Activated CD8-positive, alpha-beta T cell treated with anti-CD3 and anti-CD28 coated beads for 36 hours (primary cell): ENCODE results near the gene RIMBP2. TPM values are rescaled to one million over a fixed set of nuclear protein-coding genes. Genes with fewer than 3 reads are reported as not detected.

Experiments
- ATAC-seq: fragments of 200-7000 bp; cut with Tn5 transposase; one replicate; pipeline ENCODE4 v1.10.0; 2021; ENCODE audit warnings: mild to moderate bottlenecking, moderate library complexity
- CTCF ChIA-PET: fragments of 350-600 bp; sonication (Branson Sonifier 250); formaldehyde crosslinking; loops from one replicate; lab custom pipeline; 2021; ENCODE audit warnings: antibody characterized with exemption; lab: Charles Lee
- POLR2A ChIA-PET: fragments of 350-600 bp; sonication (Branson Sonifier 250); formaldehyde crosslinking; loops from one replicate; lab custom pipeline; 2021; ENCODE audit warnings: antibody characterized with exemption; lab: Charles Lee
- DNase-seq: peaks from one replicate; pipeline ENCODE4 v3.0.0-alpha.2; 2020
- H3K27ac Mint-ChIP-seq: one replicate; pipeline ENCODE4 v1.8.0; 2021; ENCODE audit warnings: mild to moderate bottlenecking, mixed read lengths
- H3K27me3 Mint-ChIP-seq: one replicate; pipeline ENCODE4 v1.8.0; 2021; ENCODE audit warnings: mixed read lengths
- H3K36me3 Mint-ChIP-seq: one replicate; pipeline ENCODE4 v1.8.0; 2021; ENCODE audit warnings: low read depth, mixed read lengths
- H3K4me1 Mint-ChIP-seq: one replicate; pipeline ENCODE4 v1.8.0; 2021; ENCODE audit warnings: low read depth, mixed read lengths
- H3K4me3 Mint-ChIP-seq: one replicate; pipeline ENCODE4 v1.8.0; 2021; ENCODE audit warnings: mild to moderate bottlenecking, moderate library complexity, mixed read lengths
- H3K9me3 Mint-ChIP-seq: one replicate; pipeline ENCODE4 v1.8.0; 2021; ENCODE audit warnings: mixed read lengths
- intact Hi-C: fragments of 100-400 bp; cut with micrococcal nuclease; formaldehyde crosslinking; loops from one replicate; pipeline ENCODE4 v1.10.0; 2022
- total RNA-seq, 2 experiments: library from RNA; stranded (reverse); gene quantifications; one replicate each; pipeline ENCODE4 v1.2.3, GENCODE V29; 2021
- TF ChIP-seq, protein P1 (sequence below): fragments of 200-600 bp; IDR thresholded peaks from one replicate; pipeline ENCODE4 v1.8.0; 2022; ENCODE audit warnings: antibody characterized with exemption, mild to moderate bottlenecking

RIMBP2 gene
- total RNA-seq, 2 experiments from 2014 or later = not detected

DNA sequence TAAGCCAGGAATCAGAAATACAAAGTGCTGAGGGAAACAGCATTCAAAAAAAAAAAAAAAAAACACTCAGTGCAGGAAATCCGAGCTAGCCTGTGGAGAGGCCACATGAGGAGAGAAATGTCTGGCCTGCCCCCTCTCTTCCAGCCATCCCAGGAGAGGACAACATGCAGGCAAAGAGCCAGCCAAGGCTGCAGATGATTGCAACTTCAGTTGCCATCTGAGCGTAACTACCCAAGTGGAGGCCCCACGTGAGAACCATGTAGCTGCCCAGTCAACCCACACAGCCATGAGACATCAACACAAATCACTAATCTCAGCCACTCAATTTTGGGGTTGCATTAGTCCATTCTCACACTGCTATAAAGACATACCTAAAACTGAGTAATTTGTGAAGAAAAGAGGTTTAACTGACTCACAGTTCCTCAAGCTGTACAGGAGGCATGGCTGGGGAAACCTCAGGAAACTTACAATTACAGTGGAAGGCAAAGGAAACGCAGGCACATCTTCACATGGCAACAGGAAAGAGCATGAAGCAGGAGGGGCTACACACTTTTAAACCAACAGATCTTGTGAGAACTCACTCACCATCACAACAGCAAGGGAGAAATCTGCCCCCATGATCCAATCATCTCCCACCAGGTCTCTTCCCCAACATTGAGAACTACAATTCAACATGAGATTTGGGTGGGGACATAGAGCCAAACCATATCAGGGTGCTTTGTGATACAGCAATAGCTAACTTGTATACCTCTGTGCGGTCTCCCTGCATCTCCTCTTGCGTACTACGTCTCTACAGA is 217.3 kb downstream of the RIMBP2 start:
- TF ChIP-seq, protein P1, sequence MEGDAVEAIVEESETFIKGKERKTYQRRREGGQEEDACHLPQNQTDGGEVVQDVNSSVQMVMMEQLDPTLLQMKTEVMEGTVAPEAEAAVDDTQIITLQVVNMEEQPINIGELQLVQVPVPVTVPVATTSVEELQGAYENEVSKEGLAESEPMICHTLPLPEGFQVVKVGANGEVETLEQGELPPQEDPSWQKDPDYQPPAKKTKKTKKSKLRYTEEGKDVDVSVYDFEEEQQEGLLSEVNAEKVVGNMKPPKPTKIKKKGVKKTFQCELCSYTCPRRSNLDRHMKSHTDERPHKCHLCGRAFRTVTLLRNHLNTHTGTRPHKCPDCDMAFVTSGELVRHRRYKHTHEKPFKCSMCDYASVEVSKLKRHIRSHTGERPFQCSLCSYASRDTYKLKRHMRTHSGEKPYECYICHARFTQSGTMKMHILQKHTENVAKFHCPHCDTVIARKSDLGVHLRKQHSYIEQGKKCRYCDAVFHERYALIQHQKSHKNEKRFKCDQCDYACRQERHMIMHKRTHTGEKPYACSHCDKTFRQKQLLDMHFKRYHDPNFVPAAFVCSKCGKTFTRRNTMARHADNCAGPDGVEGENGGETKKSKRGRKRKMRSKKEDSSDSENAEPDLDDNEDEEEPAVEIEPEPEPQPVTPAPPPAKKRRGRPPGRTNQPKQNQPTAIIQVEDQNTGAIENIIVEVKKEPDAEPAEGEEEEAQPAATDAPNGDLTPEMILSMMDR = no peak
- ATAC-seq (no peak), DNase-seq (no peak)
- H3K4me3 Mint-ChIP-seq = no peak overlapping the region
- POLR2A ChIA-PET = interaction anchor here (0.6 kb wide), 1 partner anchor 144 kb away, joined by 3 read pairs; no protein-coding TSS in a partner anchor
- H3K27ac Mint-ChIP-seq = no peak overlapping the region
- H3K36me3 Mint-ChIP-seq = no peaks in the 10 kb centered on the region
- H3K4me1 Mint-ChIP-seq = no peaks in the 10 kb centered on the region
- H3K27me3 Mint-ChIP-seq = no peaks in the 10 kb centered on the region
- intact Hi-C loops = no loop called here
- H3K9me3 Mint-ChIP-seq = no peaks in the 10 kb centered on the region
- CTCF ChIA-PET = no interaction called here

DNA sequence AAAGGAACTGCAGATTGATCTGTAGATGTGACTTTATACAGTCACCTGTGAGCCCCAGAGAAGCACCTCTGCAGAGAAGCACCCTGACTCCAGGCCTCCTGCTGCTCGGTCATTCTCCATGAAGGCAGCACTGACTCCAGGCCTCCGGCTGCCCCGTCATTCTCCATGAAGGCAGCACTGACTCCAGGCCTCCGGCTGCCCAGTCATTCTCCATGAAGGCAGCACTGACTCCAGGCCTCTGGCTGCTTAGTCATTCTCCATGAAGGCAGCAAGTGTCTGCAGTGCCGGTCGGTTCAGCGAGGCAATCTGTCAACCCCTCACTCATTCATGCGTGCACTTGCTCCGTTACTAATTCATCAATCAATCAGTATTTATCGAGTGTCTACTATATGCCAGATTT is 218.1 kb downstream of the RIMBP2 start:
- Mint-ChIP-seq H3K4me1 (no peaks in the 10 kb centered on the region), H3K4me3 (no peak overlapping the region), H3K27ac (no peak overlapping the region), H3K36me3 (no peaks in the 10 kb centered on the region), H3K27me3 (no peaks in the 10 kb centered on the region), H3K9me3 (no peaks in the 10 kb centered on the region)
- DNase-seq (no peak), ATAC-seq (no peak)
- intact Hi-C loops = no loop called here
- TF ChIP-seq, protein P1 = no peak
- ChIA-PET CTCF (no interaction called here), POLR2A (interaction anchor here (0.6 kb wide), 1 partner anchor 145 kb away, joined by 3 read pairs; no protein-coding TSS in a partner anchor)

DNA sequence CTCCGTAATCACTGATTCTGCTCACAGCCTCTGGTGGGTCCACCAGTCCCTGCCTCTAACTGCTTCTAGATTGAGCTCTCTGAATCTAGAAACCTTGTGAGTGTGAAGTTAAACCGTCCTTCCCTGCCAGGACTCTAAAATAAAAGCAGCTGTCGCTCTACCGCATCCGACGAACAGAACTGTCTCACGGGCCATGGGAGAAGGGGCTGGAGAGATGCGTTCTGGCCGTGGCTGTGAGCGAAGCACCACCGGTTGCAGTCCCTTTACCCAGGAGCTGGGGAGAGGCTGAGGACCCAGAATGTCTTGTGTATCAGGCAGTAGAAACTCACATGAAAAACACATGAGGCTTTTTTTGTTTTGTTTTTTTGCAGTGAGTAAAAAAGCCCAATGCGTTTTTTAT is 218.8 kb downstream of the RIMBP2 start:
- Mint-ChIP-seq H3K4me3 (no peak overlapping the region), H3K27ac (no peak overlapping the region), H3K27me3 (no peaks in the 10 kb centered on the region), H3K36me3 (no peaks in the 10 kb centered on the region), H3K9me3 (no peaks in the 10 kb centered on the region), H3K4me1 (no peaks in the 10 kb centered on the region)
- intact Hi-C loops = no loop called here
- POLR2A ChIA-PET = no interaction called here
- CTCF ChIA-PET = no interaction called here
- ATAC-seq (no peak), DNase-seq (no peak)
- TF ChIP-seq, protein P1 = no peak

DNA sequence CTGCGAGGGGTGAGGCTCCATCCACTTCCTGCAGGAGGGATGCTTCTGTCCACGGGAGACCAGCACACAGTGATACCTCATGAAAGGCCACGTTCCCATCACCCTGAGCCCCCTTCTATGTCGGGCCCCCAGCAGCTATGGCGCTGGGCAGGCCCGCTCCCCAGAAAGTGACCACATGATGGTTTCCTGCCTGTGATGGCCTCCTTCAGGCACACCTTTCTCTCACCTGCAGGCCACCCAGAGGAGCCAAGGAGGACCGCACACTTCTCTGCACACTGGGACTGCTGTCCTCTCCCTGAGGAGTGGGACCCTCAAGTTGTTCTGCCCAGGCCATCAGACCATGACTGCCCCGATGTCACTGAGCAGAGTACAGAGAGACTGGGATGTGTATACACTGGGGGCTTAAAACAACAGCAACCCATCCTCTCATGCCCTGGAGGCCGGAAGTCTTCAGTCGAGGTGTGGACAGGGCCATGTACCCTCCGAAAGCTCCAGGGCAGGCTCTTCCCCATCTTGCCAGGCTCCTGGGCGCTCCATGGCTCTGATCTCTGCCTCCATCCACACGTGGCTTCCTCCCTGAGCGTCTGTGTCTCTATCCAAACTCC is 219.5 kb downstream of the RIMBP2 start:
- CTCF ChIA-PET = no interaction called here
- Mint-ChIP-seq H3K9me3 (no peaks in the 10 kb centered on the region), H3K27me3 (no peaks in the 10 kb centered on the region), H3K4me1 (no peaks in the 10 kb centered on the region), H3K27ac (no peak overlapping the region), H3K4me3 (no peak overlapping the region), H3K36me3 (no peaks in the 10 kb centered on the region)
- no peak for ATAC-seq
- TF ChIP-seq, protein P1 = no peak
- no peak for DNase-seq
- intact Hi-C loops = no loop called here
- POLR2A ChIA-PET = no interaction called here

DNA sequence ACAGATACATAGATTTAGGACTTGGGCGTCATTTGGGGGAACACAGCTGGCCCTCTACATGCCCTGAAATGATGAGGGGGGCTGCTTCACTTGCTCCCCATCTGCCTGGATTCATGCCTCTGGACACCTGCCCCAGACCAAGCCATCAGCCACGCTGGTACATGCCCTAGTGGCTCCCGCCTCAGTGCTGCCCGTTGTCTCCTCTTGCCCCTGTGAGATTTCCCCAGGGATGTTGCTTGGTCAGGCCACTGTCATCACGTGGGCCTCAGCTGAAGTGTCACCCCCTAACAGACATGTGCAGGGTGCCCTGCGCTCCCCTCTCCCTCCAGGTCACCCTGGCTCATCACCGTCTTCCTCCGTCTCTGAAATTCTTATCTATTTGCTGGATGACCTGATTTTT is 220.9 kb downstream of the RIMBP2 start:
- no peaks in the 10 kb centered on the region for H3K9me3 Mint-ChIP-seq
- no peaks in the 10 kb centered on the region for H3K4me1 Mint-ChIP-seq
- DNase-seq (no peak), ATAC-seq (no peak)
- H3K36me3 Mint-ChIP-seq = no peaks in the 10 kb centered on the region
- H3K27ac Mint-ChIP-seq = no peak overlapping the region
- CTCF ChIA-PET = no interaction called here
- TF ChIP-seq, protein P1 = no peak
- POLR2A ChIA-PET = no interaction called here
- no peak overlapping the region for H3K4me3 Mint-ChIP-seq
- intact Hi-C loops = no loop called here
- no peaks in the 10 kb centered on the region for H3K27me3 Mint-ChIP-seq
